ENCODE data around the gene NOTCH2. TPM values are rescaled to one million over a fixed set of nuclear protein-coding genes. Genes with fewer than 3 reads are reported as not detected.

NOTCH2 gene
- total RNA-seq, 1 experiment from 2014 or later, result 62.9 TPM

GRCh38 chr1:119947468-119947867 is 122.0 kb downstream of the NOTCH2 start:
- ATAC-seq, result no peak
- Histone ChIP-seq H2AFZ (ENCODE audit: low read depth, low read length, poor library complexity, severe bottlenecking) (no peak overlapping the region), H3K79me2 (ENCODE audit: insufficient read depth, low read length) (no peaks in the 10 kb centered on the region), H3K4me3 (replicated peaks in 1 of 2; ENCODE audit: low read depth in 1 of 2, low read length in 2 of 2) (no peak overlapping the region), H3K9me2 (ENCODE audit: insufficient read depth) (no peaks in the 10 kb centered on the region), H3K9me3 (ENCODE audit: control insufficient read depth in 1 of 2, insufficient read depth in 1 of 2, low read depth in 1 of 2, low read length in 2 of 2) (no peaks in the 10 kb centered on the region), H3K9ac (ENCODE audit: low read length) (no peak overlapping the region), H3K4me2 (ENCODE audit: low read length) (no peak overlapping the region), H4K20me1 (ENCODE audit: insufficient read depth) (no peaks in the 10 kb centered on the region), H3K27me3 (ENCODE audit: insufficient read depth, low read length) (no peaks in the 10 kb centered on the region), H3K27ac (ENCODE audit: low read depth, low read length) (no peak overlapping the region), H3K4me1 (ENCODE audit: control insufficient read depth in 1 of 2, insufficient read depth in 2 of 2, low read length in 2 of 2) (no peaks in the 10 kb centered on the region), H3K36me3 (ENCODE audit: control insufficient read depth in 1 of 2, insufficient read depth in 2 of 2, low read length in 2 of 2) (peaks cover 5 to 7% of the 10 kb centered on the region in 2 experiments; a peak in 2 of 4 replicates)
- ChIA-PET RAD21 (ENCODE audit: low non-redundant PET in 1 of 2, low total read pairs in 2 of 2, uncharacterized antibody in 2 of 2, unreplicated experiment in 2 of 2) (no interaction called here), CTCF (no interaction called here), POLR2A (no interaction called here)
- intact Hi-C loops (cut with micrococcal nuclease), result no loop called here
- TF ChIP-seq, protein P1, sequence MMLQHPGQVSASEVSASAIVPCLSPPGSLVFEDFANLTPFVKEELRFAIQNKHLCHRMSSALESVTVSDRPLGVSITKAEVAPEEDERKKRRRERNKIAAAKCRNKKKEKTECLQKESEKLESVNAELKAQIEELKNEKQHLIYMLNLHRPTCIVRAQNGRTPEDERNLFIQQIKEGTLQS (IDR thresholded peaks at IDR 0.05), result no peak
- TF ChIP-seq POLR2AphosphoS5 (IDR thresholded peaks at IDR 0.05; ENCODE audit: low read depth, low read length), result no peak
- TF ChIP-seq MAX (IDR thresholded peaks at IDR 0.05), result no peak
- no peak for DNase-seq (ENCODE audit: low read depth, low spot score)
- BruUV-seq (replicated peaks), result no TSS peak

GRCh38 chr1:119946724-119947123 is 122.7 kb downstream of the NOTCH2 start:
- H3K4me3 ChIP-seq (replicated peaks in 1 of 2; ENCODE audit: low read depth in 1 of 2, low read length in 2 of 2), result no peak overlapping the region
- H3K9me3 ChIP-seq (ENCODE audit: control insufficient read depth in 1 of 2, insufficient read depth in 1 of 2, low read depth in 1 of 2, low read length in 2 of 2), result no peaks in the 10 kb centered on the region
- H4K20me1 ChIP-seq (ENCODE audit: insufficient read depth), result no peaks in the 10 kb centered on the region
- ATAC-seq (no peak), DNase-seq (ENCODE audit: low read depth, low spot score) (no peak)
- no peak overlapping the region for H2AFZ ChIP-seq (ENCODE audit: low read depth, low read length, poor library complexity, severe bottlenecking)
- H3K27me3 ChIP-seq (ENCODE audit: insufficient read depth, low read length), result no peaks in the 10 kb centered on the region
- intact Hi-C loops (cut with micrococcal nuclease), result no loop called here
- no peaks in the 10 kb centered on the region for H3K9me2 ChIP-seq (ENCODE audit: insufficient read depth)
- TF ChIP-seq POLR2A (IDR thresholded peaks at IDR 0.05; ENCODE audit: borderline replicate concordance, extremely low read depth, insufficient read depth, insufficient read length) (no peak), SP1 (IDR thresholded peaks at IDR 0.05; ENCODE audit: low read depth) (no peak), POLR2AphosphoS5 (IDR thresholded peaks at IDR 0.05; ENCODE audit: low read depth, low read length) (no peak), TCF7L2 (IDR thresholded peaks at IDR 0.05; ENCODE audit: borderline replicate concordance, extremely low read depth, insufficient read depth, insufficient read length) (no peak), RAD21 (IDR thresholded peaks at IDR 0.05; ENCODE audit: low read depth) (no peak), ZFX (IDR thresholded peaks at IDR 0.05) (no peak)
- TF ChIP-seq, protein P2, sequence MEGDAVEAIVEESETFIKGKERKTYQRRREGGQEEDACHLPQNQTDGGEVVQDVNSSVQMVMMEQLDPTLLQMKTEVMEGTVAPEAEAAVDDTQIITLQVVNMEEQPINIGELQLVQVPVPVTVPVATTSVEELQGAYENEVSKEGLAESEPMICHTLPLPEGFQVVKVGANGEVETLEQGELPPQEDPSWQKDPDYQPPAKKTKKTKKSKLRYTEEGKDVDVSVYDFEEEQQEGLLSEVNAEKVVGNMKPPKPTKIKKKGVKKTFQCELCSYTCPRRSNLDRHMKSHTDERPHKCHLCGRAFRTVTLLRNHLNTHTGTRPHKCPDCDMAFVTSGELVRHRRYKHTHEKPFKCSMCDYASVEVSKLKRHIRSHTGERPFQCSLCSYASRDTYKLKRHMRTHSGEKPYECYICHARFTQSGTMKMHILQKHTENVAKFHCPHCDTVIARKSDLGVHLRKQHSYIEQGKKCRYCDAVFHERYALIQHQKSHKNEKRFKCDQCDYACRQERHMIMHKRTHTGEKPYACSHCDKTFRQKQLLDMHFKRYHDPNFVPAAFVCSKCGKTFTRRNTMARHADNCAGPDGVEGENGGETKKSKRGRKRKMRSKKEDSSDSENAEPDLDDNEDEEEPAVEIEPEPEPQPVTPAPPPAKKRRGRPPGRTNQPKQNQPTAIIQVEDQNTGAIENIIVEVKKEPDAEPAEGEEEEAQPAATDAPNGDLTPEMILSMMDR (IDR thresholded peaks at IDR 0.05 in 2 of 3, conservative IDR thresholded peaks at IDR 0.05 in 1 of 3; ENCODE audit: borderline replicate concordance in 1 of 3, insufficient read depth in 1 of 3, low read depth in 2 of 3, low read length in 2 of 3), result no peak
- ChIA-PET RAD21 (ENCODE audit: low non-redundant PET in 1 of 2, low total read pairs in 2 of 2, uncharacterized antibody in 2 of 2, unreplicated experiment in 2 of 2) (no interaction called here), POLR2A (no interaction called here), CTCF (no interaction called here)
- no peaks in the 10 kb centered on the region for H3K4me1 ChIP-seq (ENCODE audit: control insufficient read depth in 1 of 2, insufficient read depth in 2 of 2, low read length in 2 of 2)
- no TSS peak for BruUV-seq (replicated peaks)
- no peak overlapping the region for H3K9ac ChIP-seq (ENCODE audit: low read length)
- no peaks in the 10 kb centered on the region for H3K79me2 ChIP-seq (ENCODE audit: insufficient read depth, low read length)
- 0 out of 4 replicates have a peak, but pooled peaks cover 3 to 5% of the 10 kb centered on the region in 2 experiments for H3K36me3 ChIP-seq (ENCODE audit: control insufficient read depth in 1 of 2, insufficient read depth in 2 of 2, low read length in 2 of 2)
- no peak overlapping the region for H3K27ac ChIP-seq (ENCODE audit: low read depth, low read length)
- no peak overlapping the region for H3K4me2 ChIP-seq (ENCODE audit: low read length)

All from HCT116 (cell line).